OCI-LY3 (cell line): Measurements from ENCODE around the gene EIF5.

Source experiments
- EZH2phosphoT487 ChIP-seq: fragments of 200-600 bp; shearing (Covaris generic); IDR thresholded peaks from 2 replicates; pipeline ENCODE4 v1.6.1; 2018; ENCODE audit warnings: antibody characterized with exemption, mixed run types, low read depth
- TF ChIP-seq, protein P1 (sequence below): fragments of 200-600, 300-600 bp; sonication (generic); IDR thresholded peaks from 2 replicates; pipeline ENCODE4 v1.5.1; 2014; ENCODE audit warnings: antibody characterized with exemption, low read length, low read depth

DNA sequence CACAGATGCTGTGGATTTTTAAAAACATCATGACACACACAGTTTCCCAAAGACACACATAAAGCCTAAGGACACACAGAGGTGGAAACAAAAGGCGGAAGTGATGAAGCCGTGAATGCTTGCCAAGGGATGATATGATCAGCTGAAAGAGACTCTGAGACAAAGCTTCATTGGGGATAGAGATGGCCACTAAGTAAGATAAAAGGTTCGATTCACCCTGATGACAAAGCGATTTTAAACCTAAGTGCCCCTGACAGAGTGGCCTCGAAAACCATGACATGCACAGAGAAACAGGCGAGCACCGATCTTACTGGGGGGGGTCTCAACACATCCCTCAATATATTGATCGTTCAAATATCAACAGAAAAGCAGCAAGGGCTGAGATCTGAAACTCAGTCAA, 20.3 kb upstream of the EIF5 start:
- TF ChIP-seq, protein P1, sequence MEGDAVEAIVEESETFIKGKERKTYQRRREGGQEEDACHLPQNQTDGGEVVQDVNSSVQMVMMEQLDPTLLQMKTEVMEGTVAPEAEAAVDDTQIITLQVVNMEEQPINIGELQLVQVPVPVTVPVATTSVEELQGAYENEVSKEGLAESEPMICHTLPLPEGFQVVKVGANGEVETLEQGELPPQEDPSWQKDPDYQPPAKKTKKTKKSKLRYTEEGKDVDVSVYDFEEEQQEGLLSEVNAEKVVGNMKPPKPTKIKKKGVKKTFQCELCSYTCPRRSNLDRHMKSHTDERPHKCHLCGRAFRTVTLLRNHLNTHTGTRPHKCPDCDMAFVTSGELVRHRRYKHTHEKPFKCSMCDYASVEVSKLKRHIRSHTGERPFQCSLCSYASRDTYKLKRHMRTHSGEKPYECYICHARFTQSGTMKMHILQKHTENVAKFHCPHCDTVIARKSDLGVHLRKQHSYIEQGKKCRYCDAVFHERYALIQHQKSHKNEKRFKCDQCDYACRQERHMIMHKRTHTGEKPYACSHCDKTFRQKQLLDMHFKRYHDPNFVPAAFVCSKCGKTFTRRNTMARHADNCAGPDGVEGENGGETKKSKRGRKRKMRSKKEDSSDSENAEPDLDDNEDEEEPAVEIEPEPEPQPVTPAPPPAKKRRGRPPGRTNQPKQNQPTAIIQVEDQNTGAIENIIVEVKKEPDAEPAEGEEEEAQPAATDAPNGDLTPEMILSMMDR, result no peak
- no peak for TF ChIP-seq EZH2phosphoT487
